HepG2 (cell line): ENCODE data around the gene ARL16. TPM values are rescaled to one million over a fixed set of nuclear protein-coding genes. Genes with fewer than 3 reads are reported as not detected.

Source experiments
- BRD4 ChIP-seq: sonication (generic); formaldehyde crosslinking; IDR thresholded peaks from 2 replicates; pipeline ENCODE4 v1.4.0; 2020; ENCODE audit warnings: missing genetic modification reagents
- FOSL2 ChIP-seq: sonication (generic); formaldehyde crosslinking; IDR thresholded peaks from 2 replicates; pipeline ENCODE4 v1.4.0; 2020; ENCODE audit warnings: missing genetic modification reagents
- FOXJ3 ChIP-seq: sonication (generic); formaldehyde crosslinking; IDR thresholded peaks from 2 replicates; pipeline ENCODE4 v1.4.0; 2020; ENCODE audit warnings: missing genetic modification reagents, mild to moderate bottlenecking, borderline replicate concordance
- HNRNPK ChIP-seq: fragments of 200-400 bp; formaldehyde crosslinking; IDR thresholded peaks from 2 replicates; pipeline ENCODE4 v1.6.1; 2018; ENCODE audit warnings: low read length, low read depth, moderate library complexity, mild to moderate bottlenecking; ENCODE audit not compliant: poor library complexity, severe bottlenecking
- KLF11 ChIP-seq: IDR thresholded peaks from 2 replicates; pipeline ENCODE4 v1.6.1; 2016; ENCODE audit warnings: missing compliant biosample characterization
- MED1 ChIP-seq: sonication (generic); formaldehyde crosslinking; IDR thresholded peaks from 2 replicates; pipeline ENCODE4 v1.4.0; 2020; ENCODE audit warnings: missing genetic modification reagents
- MXD1 ChIP-seq: sonication (generic); formaldehyde crosslinking; IDR thresholded peaks from 2 replicates; pipeline ENCODE4 v1.4.0; 2020; ENCODE audit warnings: mild to moderate bottlenecking, missing genetic modification reagents
- NONO ChIP-seq, 2 experiments: fragments of 450-650 bp in 1 of 2; sonication (generic) in 1 of 2; formaldehyde crosslinking in 1 of 2; IDR thresholded peaks in 1 of 2; conservative IDR thresholded peaks in 1 of 2; 2 replicates each; pipeline versions ENCODE4 v1.6.1 to v1.8.0; 2017 to 2022; ENCODE audit warnings: mild to moderate bottlenecking in 1 of 2, missing genetic modification reagents in 1 of 2, moderate library complexity in 1 of 2
- RBM39 ChIP-seq: fragments of 200-400 bp; formaldehyde crosslinking; IDR thresholded peaks from one replicate; pipeline ENCODE4 v1.6.1; 2018; ENCODE audit warnings: antibody characterized with exemption, mild to moderate bottlenecking, low read depth, low read length; ENCODE audit not compliant: poor library complexity, severe bottlenecking
- YEATS2 ChIP-seq: sonication (generic); formaldehyde crosslinking; IDR thresholded peaks from 2 replicates; pipeline ENCODE4 v1.4.0; 2020; ENCODE audit warnings: missing genetic modification reagents, borderline replicate concordance
- ZBTB20 ChIP-seq: sonication (generic); formaldehyde crosslinking; IDR thresholded peaks from 2 replicates; pipeline ENCODE4 v1.8.1; 2023; ENCODE audit warnings: missing genetic modification reagents, low read depth, mild to moderate bottlenecking, borderline replicate concordance
- ZFP36L1 ChIP-seq: sonication (generic); formaldehyde crosslinking; IDR thresholded peaks from 2 replicates; pipeline ENCODE4 v1.8.0; 2022; ENCODE audit warnings: mild to moderate bottlenecking, missing genetic modification reagents, moderate library complexity
- ZNF556 ChIP-seq: sonication (generic); formaldehyde crosslinking; IDR thresholded peaks from 2 replicates; pipeline ENCODE4 v1.4.0; 2020; ENCODE audit warnings: mild to moderate bottlenecking, missing genetic modification reagents, borderline replicate concordance
- ZNF687 ChIP-seq: sonication (generic); formaldehyde crosslinking; IDR thresholded peaks from 2 replicates; pipeline ENCODE4 v1.5.1; 2020; ENCODE audit warnings: mild to moderate bottlenecking, missing genetic modification reagents, moderate library complexity
- ZNF790 ChIP-seq: sonication (generic); formaldehyde crosslinking; IDR thresholded peaks from 2 replicates; pipeline ENCODE4 v1.8.0; 2022; ENCODE audit warnings: missing genetic modification reagents, mild to moderate bottlenecking, borderline replicate concordance
- polyA plus RNA-seq, 8 experiments: library from polyadenylated mRNA; depleted of rRNA in 3 of 8; stranded (reverse) in 7 of 8; unstranded in 1 of 8; fragments of >200 nt; fragmentation: Illumina TruSeq in 4 of 8; extraction: Trizol in 4 of 8; gene quantifications; 2 replicates each; pipeline versions ENCODE4 v1.2.1 to v1.2.3, GENCODE V29; 2011 to 2016; ENCODE audit warnings: low read depth in 4 of 8, missing spikeins in 1 of 8, mixed read lengths in 1 of 8; ENCODE audit not compliant: insufficient read depth in 1 of 8
- total RNA-seq, 5 experiments: library from RNA; depleted of rRNA; stranded (reverse); fragments of >200 nt; fragmentation: Illumina TruSeq; extraction: Trizol; gene quantifications; 2 replicates each; pipeline ENCODE4 v1.2.3, GENCODE V29; 2016; ENCODE audit warnings: low read depth in 1 of 5
- TF ChIP-seq, protein P1 (sequence below): sonication (generic); formaldehyde crosslinking; conservative IDR thresholded peaks from 2 replicates; pipeline ENCODE4 v1.4.0; 2020; ENCODE audit warnings: missing genetic modification reagents
- TF ChIP-seq, protein P2 (sequence below): sonication (generic); formaldehyde crosslinking; IDR thresholded peaks from 2 replicates; pipeline ENCODE4 v1.8.0; 2022; ENCODE audit warnings: missing genetic modification reagents, low read depth, mild to moderate bottlenecking, borderline replicate concordance
- TF ChIP-seq, protein P3 (sequence below): sonication (generic); formaldehyde crosslinking; IDR thresholded peaks from 2 replicates; pipeline ENCODE4 v1.5.0; 2020; ENCODE audit warnings: mild to moderate bottlenecking, missing genetic modification reagents

ARL16 gene
- total and polyA plus RNA-seq, 2 of the 13 experiments (the other 11 are each of a cell fraction or from before 2014, with no cell fraction given), result 20.8 to 30.8 TPM

- TF ChIP-seq ZBTB20 (CRISPR knock-in tag), result no peak
- no peak for TF ChIP-seq ZNF790 (CRISPR knock-in tag)
- TF ChIP-seq FOSL2 (CRISPR knock-in tag), result no peak
- TF ChIP-seq ZNF687 (CRISPR knock-in tag), result peak; percentile 99
- no peak for TF ChIP-seq RBM39
- TF ChIP-seq MED1 (CRISPR knock-in tag), result peak; percentile 74
- TF ChIP-seq HNRNPK, result no peak
- peak; percentile 51; the same call in 1 of the 2 replicates for TF ChIP-seq YEATS2 (CRISPR knock-in tag)
- TF ChIP-seq, protein P1, sequence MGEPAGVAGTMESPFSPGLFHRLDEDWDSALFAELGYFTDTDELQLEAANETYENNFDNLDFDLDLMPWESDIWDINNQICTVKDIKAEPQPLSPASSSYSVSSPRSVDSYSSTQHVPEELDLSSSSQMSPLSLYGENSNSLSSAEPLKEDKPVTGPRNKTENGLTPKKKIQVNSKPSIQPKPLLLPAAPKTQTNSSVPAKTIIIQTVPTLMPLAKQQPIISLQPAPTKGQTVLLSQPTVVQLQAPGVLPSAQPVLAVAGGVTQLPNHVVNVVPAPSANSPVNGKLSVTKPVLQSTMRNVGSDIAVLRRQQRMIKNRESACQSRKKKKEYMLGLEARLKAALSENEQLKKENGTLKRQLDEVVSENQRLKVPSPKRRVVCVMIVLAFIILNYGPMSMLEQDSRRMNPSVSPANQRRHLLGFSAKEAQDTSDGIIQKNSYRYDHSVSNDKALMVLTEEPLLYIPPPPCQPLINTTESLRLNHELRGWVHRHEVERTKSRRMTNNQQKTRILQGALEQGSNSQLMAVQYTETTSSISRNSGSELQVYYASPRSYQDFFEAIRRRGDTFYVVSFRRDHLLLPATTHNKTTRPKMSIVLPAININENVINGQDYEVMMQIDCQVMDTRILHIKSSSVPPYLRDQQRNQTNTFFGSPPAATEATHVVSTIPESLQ (CRISPR knock-in tag), result no peak
- TF ChIP-seq MXD1 (CRISPR knock-in tag), result no peak
- no peak for TF ChIP-seq ZNF556
- TF ChIP-seq, protein P2, sequence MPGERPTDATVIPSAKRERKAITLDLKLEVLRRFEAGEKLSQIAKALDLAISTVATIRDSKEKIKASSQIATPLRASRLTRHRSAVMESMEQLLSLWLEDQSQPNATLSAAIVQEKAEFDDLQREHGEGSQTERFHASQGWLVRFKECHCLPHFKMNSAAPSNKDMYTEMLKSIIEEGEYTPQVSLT (CRISPR knock-in tag), result no peak
- TF ChIP-seq BRD4, result no peak
- TF ChIP-seq KLF11, result no peak
- no peak for TF ChIP-seq NONO (IDR thresholded peaks at IDR 0.05)
- no peak for TF ChIP-seq NONO (CRISPR knock-in tag; conservative IDR thresholded peaks at IDR 0.05)
- TF ChIP-seq, protein P3, sequence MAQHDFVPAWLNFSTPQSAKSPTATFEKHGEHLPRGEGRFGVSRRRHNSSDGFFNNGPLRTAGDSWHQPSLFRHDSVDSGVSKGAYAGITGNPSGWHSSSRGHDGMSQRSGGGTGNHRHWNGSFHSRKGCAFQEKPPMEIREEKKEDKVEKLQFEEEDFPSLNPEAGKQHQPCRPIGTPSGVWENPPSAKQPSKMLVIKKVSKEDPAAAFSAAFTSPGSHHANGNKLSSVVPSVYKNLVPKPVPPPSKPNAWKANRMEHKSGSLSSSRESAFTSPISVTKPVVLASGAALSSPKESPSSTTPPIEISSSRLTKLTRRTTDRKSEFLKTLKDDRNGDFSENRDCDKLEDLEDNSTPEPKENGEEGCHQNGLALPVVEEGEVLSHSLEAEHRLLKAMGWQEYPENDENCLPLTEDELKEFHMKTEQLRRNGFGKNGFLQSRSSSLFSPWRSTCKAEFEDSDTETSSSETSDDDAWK (CRISPR knock-in tag), result no peak
- no peak for TF ChIP-seq FOXJ3 (CRISPR knock-in tag)
- TF ChIP-seq ZFP36L1 (CRISPR knock-in tag), result no peak
Observed at GRCh38 chr17:81655378-81656117, 28.0 kb downstream of the ARL16 start (continued).
